ENCODE measurements around the gene SASH1. TPM values are rescaled to one million over a fixed set of nuclear protein-coding genes. Genes with fewer than 3 reads are reported as not detected.
A peak's percentile ranks its signal among the peaks of the same experiment; 100 is the strongest.

SASH1 gene
- total RNA-seq, 1 experiment from 2014 or later = 9.8 TPM

DNA sequence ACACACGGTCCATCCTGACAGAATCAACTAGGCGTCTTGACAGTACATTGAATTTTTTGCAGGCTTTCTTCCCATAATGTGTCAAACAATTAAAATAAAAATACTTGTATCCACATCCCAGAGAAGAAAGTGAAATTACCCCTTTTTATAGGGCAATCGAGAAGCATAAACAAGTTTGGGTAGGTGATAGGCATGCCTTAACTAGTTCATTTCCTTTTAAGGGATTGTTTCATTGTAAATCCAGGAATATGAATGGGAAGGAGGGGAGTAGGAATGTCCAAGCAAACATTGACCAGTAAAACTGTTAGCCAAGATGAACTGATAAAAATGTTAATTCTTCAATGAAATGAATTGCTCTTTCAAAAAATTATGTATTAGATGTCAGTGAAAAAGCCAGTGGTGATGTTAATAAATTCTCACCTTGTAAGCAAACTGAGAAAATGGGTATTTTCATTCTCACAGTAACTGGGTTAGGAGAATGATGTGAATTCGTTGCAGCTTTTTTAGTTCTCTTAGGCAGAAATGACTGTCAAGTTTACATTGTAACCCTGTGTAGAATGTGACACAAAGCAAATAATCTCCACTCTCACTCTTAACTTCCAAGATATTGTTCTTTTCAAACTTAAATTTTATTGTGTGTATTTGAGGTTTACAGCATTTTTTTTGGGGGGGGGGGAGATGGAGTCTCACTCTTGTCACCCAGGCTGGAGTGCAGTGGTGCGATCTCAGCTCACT lies 31.6 kb downstream of the SASH1 start:
- CTCF ChIA-PET = no interaction called here
- POLR2A ChIA-PET (ENCODE audit: unreplicated experiment) = no interaction called here

DNA sequence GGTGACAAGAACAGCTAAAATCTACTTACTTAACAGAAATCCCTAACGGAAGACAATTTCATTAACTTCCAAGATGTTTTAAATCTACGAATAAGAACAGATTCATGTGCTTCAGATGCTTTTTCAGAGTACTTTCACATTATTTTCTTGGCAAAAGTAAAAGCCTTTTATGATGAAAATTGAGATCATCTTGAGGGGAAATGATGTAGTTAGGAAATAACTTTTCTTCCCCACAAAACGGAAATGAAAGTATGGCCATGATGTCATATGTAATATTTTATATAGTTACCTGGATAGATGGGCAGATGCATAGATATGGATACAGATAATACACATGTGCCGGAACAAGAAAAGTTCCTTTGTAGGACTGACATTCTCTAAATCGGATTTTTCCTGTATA lies 32.8 kb downstream of the SASH1 start:
- intact Hi-C loops (cut with micrococcal nuclease) = no loop called here
- no peaks in the 10 kb centered on the region for H3K27me3 ChIP-seq (ENCODE audit: low read length)
- no peaks in the 10 kb centered on the region for H3K9me2 ChIP-seq (replicated peaks; ENCODE audit: low read length)
- no peaks in the 10 kb centered on the region for H3K36me3 ChIP-seq (ENCODE audit: low read depth, low read length)
- H3K4me3 ChIP-seq (ENCODE audit: low read length) = no peak overlapping the region
- H2AFZ ChIP-seq (ENCODE audit: low read length) = no peak overlapping the region
- DNase-seq (no peak), ATAC-seq (no peak)
- TF ChIP-seq, protein P1, sequence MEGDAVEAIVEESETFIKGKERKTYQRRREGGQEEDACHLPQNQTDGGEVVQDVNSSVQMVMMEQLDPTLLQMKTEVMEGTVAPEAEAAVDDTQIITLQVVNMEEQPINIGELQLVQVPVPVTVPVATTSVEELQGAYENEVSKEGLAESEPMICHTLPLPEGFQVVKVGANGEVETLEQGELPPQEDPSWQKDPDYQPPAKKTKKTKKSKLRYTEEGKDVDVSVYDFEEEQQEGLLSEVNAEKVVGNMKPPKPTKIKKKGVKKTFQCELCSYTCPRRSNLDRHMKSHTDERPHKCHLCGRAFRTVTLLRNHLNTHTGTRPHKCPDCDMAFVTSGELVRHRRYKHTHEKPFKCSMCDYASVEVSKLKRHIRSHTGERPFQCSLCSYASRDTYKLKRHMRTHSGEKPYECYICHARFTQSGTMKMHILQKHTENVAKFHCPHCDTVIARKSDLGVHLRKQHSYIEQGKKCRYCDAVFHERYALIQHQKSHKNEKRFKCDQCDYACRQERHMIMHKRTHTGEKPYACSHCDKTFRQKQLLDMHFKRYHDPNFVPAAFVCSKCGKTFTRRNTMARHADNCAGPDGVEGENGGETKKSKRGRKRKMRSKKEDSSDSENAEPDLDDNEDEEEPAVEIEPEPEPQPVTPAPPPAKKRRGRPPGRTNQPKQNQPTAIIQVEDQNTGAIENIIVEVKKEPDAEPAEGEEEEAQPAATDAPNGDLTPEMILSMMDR (conservative IDR thresholded peaks at IDR 0.05; ENCODE audit: low read depth, low read length) = no peak
- TF ChIP-seq EZH2 (IDR thresholded peaks at IDR 0.05; ENCODE audit: low read length, unreplicated experiment) (no peak), EZH2phosphoT487 (IDR thresholded peaks at IDR 0.05; ENCODE audit: borderline replicate concordance, low read length) (no peak)
- H3K4me2 ChIP-seq (ENCODE audit: low read length) = no peak overlapping the region
- no peaks in the 10 kb centered on the region for H4K20me1 ChIP-seq (ENCODE audit: low read length)
- H3K27ac ChIP-seq (ENCODE audit: low read length) = no peak overlapping the region
- no TSS peak for BruUV-seq (replicated peaks)
- ChIA-PET POLR2A (ENCODE audit: unreplicated experiment) (no interaction called here), CTCF (no interaction called here)
- no peaks in the 10 kb centered on the region for H3K79me2 ChIP-seq (ENCODE audit: low read length)
- H3F3A ChIP-seq (ENCODE audit: low read length, unreplicated experiment) = no peaks in the 10 kb centered on the region
- H3K4me1 ChIP-seq (ENCODE audit: insufficient read depth, low read length) = no peaks in the 10 kb centered on the region
- no peaks in the 10 kb centered on the region for H3K9me3 ChIP-seq (ENCODE audit: low read length)
- no peak overlapping the region for H3K9ac ChIP-seq (ENCODE audit: low read length)

More for the DNA sequence above, 31.6 kb downstream of the SASH1 start:
- no peaks in the 10 kb centered on the region for H3F3A ChIP-seq (ENCODE audit: low read length, unreplicated experiment)
- ATAC-seq = peak; percentile 55; the same call in 1 of the 2 replicates
- TF ChIP-seq, protein P1 (conservative IDR thresholded peaks at IDR 0.05; ENCODE audit: low read depth, low read length) = no peak
- no peak for TF ChIP-seq EZH2phosphoT487 (IDR thresholded peaks at IDR 0.05; ENCODE audit: borderline replicate concordance, low read length)
- no peak for TF ChIP-seq EZH2 (IDR thresholded peaks at IDR 0.05; ENCODE audit: low read length, unreplicated experiment)
- H3K4me2 ChIP-seq (ENCODE audit: low read length) = no peak overlapping the region
- no peaks in the 10 kb centered on the region for H3K36me3 ChIP-seq (ENCODE audit: low read depth, low read length)
- BruUV-seq (replicated peaks) = no TSS peak
- no peak overlapping the region for H3K27ac ChIP-seq (ENCODE audit: low read length)
- no peak overlapping the region for H3K9ac ChIP-seq (ENCODE audit: low read length)
- no peaks in the 10 kb centered on the region for H3K79me2 ChIP-seq (ENCODE audit: low read length)
- intact Hi-C loops (cut with micrococcal nuclease) = no loop called here
- H4K20me1 ChIP-seq (ENCODE audit: low read length) = no peaks in the 10 kb centered on the region
- no peaks in the 10 kb centered on the region for H3K9me3 ChIP-seq (ENCODE audit: low read length)
- H3K27me3 ChIP-seq (ENCODE audit: low read length) = no peaks in the 10 kb centered on the region
- no peak for DNase-seq
- no peaks in the 10 kb centered on the region for H3K9me2 ChIP-seq (replicated peaks; ENCODE audit: low read length)
- no peaks in the 10 kb centered on the region for H3K4me1 ChIP-seq (ENCODE audit: insufficient read depth, low read length)
- no peak overlapping the region for H3K4me3 ChIP-seq (ENCODE audit: low read length)
- no peak overlapping the region for H2AFZ ChIP-seq (ENCODE audit: low read length)

DNA sequence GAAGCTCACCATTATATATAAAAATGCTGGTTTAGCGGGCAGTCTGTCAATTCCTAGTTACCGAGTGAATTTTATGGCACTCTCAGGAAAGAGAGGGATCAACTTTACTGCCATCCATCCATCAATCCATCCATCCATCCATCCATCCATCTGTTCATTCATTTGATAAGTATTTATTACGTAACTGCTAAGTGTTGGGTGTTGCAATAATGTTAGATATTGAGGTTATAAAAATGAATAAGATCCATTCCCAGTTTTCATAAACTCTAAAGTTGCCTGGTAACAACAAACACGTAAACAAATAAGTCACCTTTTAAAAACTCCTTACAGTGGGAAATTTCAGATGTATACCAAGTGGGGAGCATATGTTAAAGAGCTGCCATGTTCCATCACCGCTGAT lies 36.8 kb downstream of the SASH1 start:
- H3K27me3 ChIP-seq (ENCODE audit: low read length) = no peaks in the 10 kb centered on the region
- intact Hi-C loops (cut with micrococcal nuclease) = no loop called here
- no peaks in the 10 kb centered on the region for H3K36me3 ChIP-seq (ENCODE audit: low read depth, low read length)
- H4K20me1 ChIP-seq (ENCODE audit: low read length) = no peaks in the 10 kb centered on the region
- H2AFZ ChIP-seq (ENCODE audit: low read length) = no peak overlapping the region
- TF ChIP-seq EZH2phosphoT487 (IDR thresholded peaks at IDR 0.05; ENCODE audit: borderline replicate concordance, low read length) (no peak), EZH2 (IDR thresholded peaks at IDR 0.05; ENCODE audit: low read length, unreplicated experiment) (no peak)
- TF ChIP-seq, protein P1 (conservative IDR thresholded peaks at IDR 0.05; ENCODE audit: low read depth, low read length) = no peak
- no peak overlapping the region for H3K4me3 ChIP-seq (ENCODE audit: low read length)
- H3F3A ChIP-seq (ENCODE audit: low read length, unreplicated experiment) = no peaks in the 10 kb centered on the region
- POLR2A ChIA-PET (ENCODE audit: unreplicated experiment) = no interaction called here
- DNase-seq (no peak), ATAC-seq (no peak)
- no peak overlapping the region for H3K27ac ChIP-seq (ENCODE audit: low read length)
- H3K79me2 ChIP-seq (ENCODE audit: low read length) = no peaks in the 10 kb centered on the region
- no peaks in the 10 kb centered on the region for H3K9me2 ChIP-seq (replicated peaks; ENCODE audit: low read length)
- no peak overlapping the region for H3K9ac ChIP-seq (ENCODE audit: low read length)
- no peak overlapping the region for H3K4me2 ChIP-seq (ENCODE audit: low read length)
- BruUV-seq (replicated peaks) = no TSS peak
- CTCF ChIA-PET = no interaction called here
- no peaks in the 10 kb centered on the region for H3K4me1 ChIP-seq (ENCODE audit: insufficient read depth, low read length)
- no peaks in the 10 kb centered on the region for H3K9me3 ChIP-seq (ENCODE audit: low read length)

Data from PC-3 (cell line).